ENCODE results near the gene TRIM37.
"Not testable (repeated sequence)": the region's sequence is repeated elsewhere in the genome, so short reads cannot be mapped to it uniquely, and the experiment has no call there.

Gene TRIM37

DNA sequence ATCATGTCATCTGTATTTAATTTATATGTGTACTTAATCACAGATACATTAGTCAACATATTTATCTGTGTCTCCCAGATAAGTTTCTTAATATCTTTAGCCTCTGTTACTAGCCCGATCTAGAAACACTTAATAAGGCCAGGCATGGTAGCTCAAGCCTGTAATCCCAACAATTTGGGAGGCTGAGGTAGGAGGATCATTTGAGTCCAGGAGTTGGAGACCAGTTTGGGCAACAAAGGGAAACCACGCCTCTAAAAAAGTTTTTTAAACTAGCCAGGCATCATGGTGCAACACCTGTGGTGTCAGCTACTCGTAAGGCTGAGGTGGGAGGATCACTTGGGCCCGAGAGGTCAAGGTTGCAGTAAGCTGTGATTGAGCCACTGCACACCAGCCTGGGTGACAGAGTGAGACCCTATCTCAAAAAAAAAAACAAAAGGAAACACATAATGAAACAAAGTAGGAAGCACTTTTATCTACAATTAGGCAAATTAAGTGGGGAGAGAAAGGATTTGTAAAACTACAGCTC is 39.0 kb upstream of the TRIM37 start:
- Histone ChIP-seq H3K36me3 (ENCODE audit: insufficient read depth, low read length) (peaks cover 14% of the 10 kb centered on the region), H3K4me3 (ENCODE audit: low read length) (no peak overlapping the region)
- 95% methylated on average over 4 of the region's 4 CpGs for WGBS

DNA sequence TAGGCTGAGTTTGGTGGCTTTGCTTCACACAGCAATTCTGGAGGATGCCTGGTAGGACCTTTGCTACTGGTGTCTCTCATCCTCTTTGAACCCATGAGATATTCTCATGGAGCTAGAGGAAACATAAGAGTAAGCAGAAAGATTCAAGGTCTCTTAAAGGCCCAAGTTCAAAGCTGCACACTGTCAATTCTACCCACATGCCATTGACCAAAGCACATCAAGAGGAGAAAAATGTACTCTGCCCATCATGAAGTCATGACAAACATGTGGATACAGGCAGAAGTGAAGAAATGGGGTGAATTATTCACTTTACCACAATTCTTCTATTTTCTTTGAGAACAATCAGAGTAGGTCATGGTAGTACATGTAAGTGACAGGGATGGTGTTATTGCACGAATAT is 35.2 kb upstream of the TRIM37 start:
- Histone ChIP-seq H3K27me3 (ENCODE audit: insufficient read depth, low read length) (no peaks in the 10 kb centered on the region), H3K9ac (ENCODE audit: low read depth, low read length) (no peak overlapping the region), H3K4me1 (ENCODE audit: insufficient read depth, low read length) (no peaks in the 10 kb centered on the region), H3K4me3 (ENCODE audit: low read length) (no peak overlapping the region), H3K9me3 (ENCODE audit: insufficient read depth, low read depth, low read length) (no peaks in the 10 kb centered on the region), H3K36me3 (ENCODE audit: insufficient read depth, low read length) (peaks cover 11% of the 10 kb centered on the region), H3K27ac (ENCODE audit: low read depth, low read length) (no peak overlapping the region)
- WGBS, result 93% methylated on average over 1 of the region's 1 CpG

More for the DNA sequence above, 39.0 kb upstream of the TRIM37 start:
- H3K9me3 ChIP-seq (ENCODE audit: insufficient read depth, low read depth, low read length), result no peaks in the 10 kb centered on the region
- no peak overlapping the region for H3K9ac ChIP-seq (ENCODE audit: low read depth, low read length)
- no peaks in the 10 kb centered on the region for H3K27me3 ChIP-seq (ENCODE audit: insufficient read depth, low read length)
- no peaks in the 10 kb centered on the region for H3K4me1 ChIP-seq (ENCODE audit: insufficient read depth, low read length)
- no peak overlapping the region for H3K27ac ChIP-seq (ENCODE audit: low read depth, low read length)

DNA sequence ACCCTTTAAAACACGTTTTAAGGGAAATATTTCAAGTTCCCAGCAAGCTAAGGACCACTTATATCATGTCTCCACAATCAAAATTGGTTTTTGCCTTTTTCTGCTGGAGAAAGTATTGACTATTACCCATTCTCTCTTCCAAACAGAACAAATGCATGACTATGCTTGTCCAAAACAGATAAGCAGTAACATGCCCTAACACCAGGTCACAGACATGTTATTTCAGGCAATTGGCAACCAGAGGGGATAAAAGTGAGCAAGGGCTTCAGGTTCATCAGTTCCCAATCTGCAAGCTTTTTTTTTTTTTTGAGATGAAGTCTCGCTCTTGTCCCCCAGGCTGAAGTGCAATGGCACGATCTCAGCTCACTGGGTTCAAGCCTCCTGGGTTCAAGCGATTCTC is 33.3 kb upstream of the TRIM37 start:
- H3K36me3 ChIP-seq (ENCODE audit: insufficient read depth, low read length), result peaks cover 6% of the 10 kb centered on the region
- no peak overlapping the region for H3K4me3 ChIP-seq (ENCODE audit: low read length)
- WGBS, result 96% methylated on average over 4 of the region's 4 CpGs
- H3K9me3 ChIP-seq (ENCODE audit: insufficient read depth, low read depth, low read length), result no peaks in the 10 kb centered on the region
- no peak overlapping the region for H3K9ac ChIP-seq (ENCODE audit: low read depth, low read length)
- no peaks in the 10 kb centered on the region for H3K4me1 ChIP-seq (ENCODE audit: insufficient read depth, low read length)
- H3K27me3 ChIP-seq (ENCODE audit: insufficient read depth, low read length), result no peaks in the 10 kb centered on the region
- no peak overlapping the region for H3K27ac ChIP-seq (ENCODE audit: low read depth, low read length)

DNA sequence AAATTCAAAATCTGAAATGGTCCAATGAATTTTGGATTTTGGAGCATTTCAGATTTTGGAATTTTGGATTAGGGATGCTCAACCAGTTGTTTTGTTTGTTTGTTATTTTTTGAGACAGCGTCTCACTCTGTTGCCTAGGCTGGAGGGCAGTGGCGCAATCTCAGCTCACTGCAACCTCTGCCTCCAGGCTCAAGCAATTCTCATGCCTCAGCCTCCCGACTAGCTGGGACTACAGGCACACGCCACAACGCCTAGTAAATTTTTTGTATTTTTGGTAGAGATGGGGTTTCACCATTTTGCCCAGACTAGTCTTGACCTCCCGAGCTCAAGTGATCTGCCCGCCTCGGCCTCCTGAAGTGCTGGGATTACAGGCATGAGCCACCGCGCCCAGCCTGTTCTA is 31.7 kb upstream of the TRIM37 start:
- H3K27ac ChIP-seq (ENCODE audit: low read depth, low read length); H3K9me3 ChIP-seq (ENCODE audit: insufficient read depth, low read depth, low read length); H3K36me3 ChIP-seq (ENCODE audit: insufficient read depth, low read length); H3K4me3 ChIP-seq (ENCODE audit: low read length); H3K9ac ChIP-seq (ENCODE audit: low read depth, low read length); H3K27me3 ChIP-seq (ENCODE audit: insufficient read depth, low read length); H3K4me1 ChIP-seq (ENCODE audit: insufficient read depth, low read length): not testable (repeated sequence)
- WGBS, result 96% methylated on average over 10 of the region's 10 CpGs

DNA sequence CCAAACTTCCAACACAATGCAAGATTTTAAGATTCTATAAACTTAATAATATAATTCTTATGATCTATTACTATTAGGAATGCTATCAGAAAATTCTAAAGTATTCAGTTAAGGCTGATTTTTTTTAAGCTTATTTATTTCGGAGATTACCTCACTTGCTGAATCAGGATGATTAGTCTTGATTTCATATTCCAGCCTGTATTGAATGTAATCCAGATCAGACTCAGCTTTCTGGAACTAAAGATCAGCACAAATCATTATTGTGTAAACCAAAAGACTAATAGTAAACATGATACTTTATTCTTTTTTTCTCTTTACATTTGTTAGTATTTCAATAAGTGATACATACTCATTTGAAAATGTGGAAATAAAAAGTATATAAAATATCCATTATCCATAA is 24.5 kb upstream of the TRIM37 start:
- WGBS, result 75% methylated on average over 1 of the region's 1 CpG
- H3K9me3 ChIP-seq (ENCODE audit: insufficient read depth, low read depth, low read length), result no peaks in the 10 kb centered on the region
- H3K27me3 ChIP-seq (ENCODE audit: insufficient read depth, low read length), result no peaks in the 10 kb centered on the region

DNA sequence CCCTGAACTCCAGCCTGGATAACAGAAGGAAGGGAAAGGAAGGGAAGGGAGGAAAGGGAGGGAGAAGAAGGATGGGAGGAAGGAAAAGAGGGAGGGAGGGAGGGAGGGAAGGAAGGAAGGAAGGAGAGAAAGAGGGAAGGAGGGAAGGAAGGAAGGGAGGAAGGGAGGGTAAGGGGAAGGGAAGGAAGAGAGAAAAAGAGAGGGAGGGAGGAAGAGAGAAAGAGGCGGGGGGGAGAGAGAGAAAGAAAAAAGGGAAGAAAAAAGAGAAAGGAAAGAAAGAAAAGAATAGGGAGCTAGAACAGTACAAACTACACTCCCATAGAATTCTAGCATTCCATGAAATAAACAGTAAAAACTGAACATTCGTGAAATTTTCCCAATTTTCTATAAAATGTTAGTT is 23.1 kb upstream of the TRIM37 start:
- Histone ChIP-seq H3K9me3 (ENCODE audit: insufficient read depth, low read depth, low read length) (no peaks in the 10 kb centered on the region), H3K4me3 (ENCODE audit: low read length) (no peak overlapping the region), H3K9ac (ENCODE audit: low read depth, low read length) (no peak overlapping the region), H3K4me1 (ENCODE audit: insufficient read depth, low read length) (no peaks in the 10 kb centered on the region), H3K27me3 (ENCODE audit: insufficient read depth, low read length) (no peaks in the 10 kb centered on the region), H3K27ac (ENCODE audit: low read depth, low read length) (no peak overlapping the region), H3K36me3 (ENCODE audit: insufficient read depth, low read length) (peaks cover 40% of the 10 kb centered on the region)
- 91% methylated on average over 1 of the region's 2 CpGs for WGBS

More for the DNA sequence above, 24.5 kb upstream of the TRIM37 start:
- Histone ChIP-seq H3K4me1 (ENCODE audit: insufficient read depth, low read length) (no peaks in the 10 kb centered on the region), H3K9ac (ENCODE audit: low read depth, low read length) (no peak overlapping the region), H3K4me3 (ENCODE audit: low read length) (no peak overlapping the region), H3K27ac (ENCODE audit: low read depth, low read length) (no peak overlapping the region), H3K36me3 (ENCODE audit: insufficient read depth, low read length) (peaks cover 39% of the 10 kb centered on the region)

DNA sequence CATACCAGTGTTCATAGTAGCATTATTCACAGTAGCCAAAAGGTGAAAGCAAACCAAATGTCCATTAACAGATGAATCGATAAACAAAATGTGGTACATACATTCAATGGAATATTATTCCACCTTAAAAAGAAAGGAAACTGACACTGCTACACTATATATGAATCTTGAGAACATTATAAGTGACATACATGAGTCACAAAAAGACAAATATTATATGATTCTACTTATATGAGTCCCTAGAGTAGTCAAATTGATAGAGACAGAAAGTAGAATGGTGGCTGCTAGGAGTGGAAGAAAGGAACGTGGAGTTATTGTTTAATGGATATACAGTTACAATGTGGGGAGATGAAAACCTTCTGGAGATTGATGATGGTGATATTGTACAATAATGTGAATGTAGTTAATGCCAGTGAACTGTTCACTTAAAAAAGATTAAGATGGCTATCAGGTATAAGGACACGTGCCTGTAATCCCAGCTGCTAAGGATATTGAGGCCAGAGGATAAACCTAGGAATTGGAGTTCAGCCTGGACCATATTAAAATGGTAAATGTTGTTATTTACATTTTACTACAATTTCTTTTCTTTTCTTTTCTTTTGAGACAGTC is 20.2 kb upstream of the TRIM37 start:
- peaks cover 60% of the 10 kb centered on the region for H3K36me3 ChIP-seq (ENCODE audit: insufficient read depth, low read length)
- 84% methylated on average over 3 of the region's 3 CpGs for WGBS
- no peak overlapping the region for H3K27ac ChIP-seq (ENCODE audit: low read depth, low read length)
- no peaks in the 10 kb centered on the region for H3K9me3 ChIP-seq (ENCODE audit: insufficient read depth, low read depth, low read length)
- H3K27me3 ChIP-seq (ENCODE audit: insufficient read depth, low read length), result no peaks in the 10 kb centered on the region
- no peaks in the 10 kb centered on the region for H3K4me1 ChIP-seq (ENCODE audit: insufficient read depth, low read length)
- H3K9ac ChIP-seq (ENCODE audit: low read depth, low read length), result no peak overlapping the region
- H3K4me3 ChIP-seq (ENCODE audit: low read length), result no peak overlapping the region

DNA sequence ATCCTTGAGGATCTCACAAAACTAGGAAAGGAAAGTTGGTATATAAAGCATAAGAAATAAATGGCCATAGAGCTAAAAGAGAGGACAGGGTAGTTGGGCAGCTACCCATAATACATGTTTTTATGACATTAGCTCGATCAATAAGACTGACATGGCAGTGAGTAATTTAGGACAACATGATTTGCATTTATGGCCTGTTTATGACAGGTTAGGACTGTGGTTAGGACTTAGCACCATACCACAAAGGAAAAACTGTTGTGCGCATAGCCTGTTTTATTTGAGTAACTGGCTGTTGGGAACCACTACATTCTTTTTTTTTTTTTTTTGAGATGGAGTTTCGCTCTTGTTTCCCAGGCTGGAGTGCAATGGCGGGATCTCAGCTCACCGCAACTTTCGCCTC is 18.0 kb upstream of the TRIM37 start:
- H3K36me3 ChIP-seq (ENCODE audit: insufficient read depth, low read length), result peaks cover 58% of the 10 kb centered on the region
- H3K4me3 ChIP-seq (ENCODE audit: low read length), result no peak overlapping the region
- no peaks in the 10 kb centered on the region for H3K27me3 ChIP-seq (ENCODE audit: insufficient read depth, low read length)
- H3K27ac ChIP-seq (ENCODE audit: low read depth, low read length), result no peak overlapping the region
- H3K9me3 ChIP-seq (ENCODE audit: insufficient read depth, low read depth, low read length), result no peaks in the 10 kb centered on the region
- H3K4me1 ChIP-seq (ENCODE audit: insufficient read depth, low read length), result no peaks in the 10 kb centered on the region
- 89% methylated on average over 5 of the region's 6 CpGs for WGBS
- H3K9ac ChIP-seq (ENCODE audit: low read depth, low read length), result no peak overlapping the region

DNA sequence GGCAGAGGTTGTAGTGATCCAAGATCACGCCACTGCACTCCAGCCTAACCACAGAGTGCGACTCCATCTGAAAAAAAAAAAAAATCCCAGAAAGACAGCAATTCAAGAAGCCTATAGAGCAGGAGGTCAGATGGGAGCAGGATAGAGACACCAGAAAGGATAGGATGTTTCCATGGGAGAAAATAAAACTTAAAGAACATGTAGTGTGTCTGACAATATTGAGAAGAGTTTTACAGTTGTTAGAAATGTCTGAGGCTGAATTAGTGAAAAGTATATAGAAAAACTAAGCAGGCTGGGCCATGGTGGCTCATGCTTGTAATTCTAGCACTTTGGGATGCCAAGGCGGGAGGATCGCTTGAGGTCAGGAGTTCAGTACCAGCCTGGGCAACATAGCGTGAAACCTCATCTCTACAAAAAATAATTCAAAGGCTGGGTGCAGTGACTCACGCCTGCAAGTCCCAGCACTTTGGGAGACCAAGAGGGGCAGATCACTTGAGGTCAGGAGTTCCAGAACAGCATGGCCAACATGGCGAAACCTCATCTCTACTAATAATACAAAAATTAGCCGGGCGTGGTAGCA is 15.3 kb upstream of the TRIM37 start:
- WGBS, result 96% methylated on average over 9 of the region's 9 CpGs
- H3K36me3 ChIP-seq (ENCODE audit: insufficient read depth, low read length), result peaks cover 68% of the 10 kb centered on the region
- H3K4me1 ChIP-seq (ENCODE audit: insufficient read depth, low read length), result no peaks in the 10 kb centered on the region

DNA sequence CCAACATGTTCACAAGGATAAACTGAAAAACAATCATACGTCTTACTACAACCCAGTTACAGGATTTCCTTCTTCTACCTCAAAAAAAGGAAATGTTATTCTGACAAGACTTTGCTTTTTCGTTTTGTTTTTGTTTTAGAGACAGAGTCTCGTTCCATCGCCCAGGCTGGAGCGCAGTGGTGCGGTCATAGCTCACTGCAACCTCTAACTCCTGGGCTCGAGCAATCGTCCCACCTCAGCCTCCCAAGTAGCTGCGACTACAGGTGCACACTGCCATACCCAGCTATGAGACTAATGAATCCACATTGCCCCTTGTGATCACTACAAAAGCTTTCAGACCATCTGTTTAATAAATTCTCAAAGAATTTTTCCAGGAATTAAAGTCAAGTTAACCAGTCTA is 8.8 kb upstream of the TRIM37 start:
- Histone ChIP-seq H3K9me3 (ENCODE audit: insufficient read depth, low read depth, low read length) (no peaks in the 10 kb centered on the region), H3K27me3 (ENCODE audit: insufficient read depth, low read length) (no peaks in the 10 kb centered on the region), H3K4me3 (ENCODE audit: low read length) (no peak overlapping the region), H3K4me1 (ENCODE audit: insufficient read depth, low read length) (no peaks in the 10 kb centered on the region), H3K9ac (ENCODE audit: low read depth, low read length) (no peak overlapping the region), H3K36me3 (ENCODE audit: insufficient read depth, low read length) (peaks cover 81% of the 10 kb centered on the region), H3K27ac (ENCODE audit: low read depth, low read length) (no peak overlapping the region)
- 97% methylated on average over 9 of the region's 9 CpGs for WGBS

More for the DNA sequence above, 15.3 kb upstream of the TRIM37 start:
- Histone ChIP-seq H3K9ac (ENCODE audit: low read depth, low read length) (no peak overlapping the region; the same call in 1 of the 2 replicates), H3K27me3 (ENCODE audit: insufficient read depth, low read length) (no peaks in the 10 kb centered on the region), H3K9me3 (ENCODE audit: insufficient read depth, low read depth, low read length) (no peaks in the 10 kb centered on the region), H3K27ac (ENCODE audit: low read depth, low read length) (no peak overlapping the region), H3K4me3 (ENCODE audit: low read length) (no peak overlapping the region)

DNA sequence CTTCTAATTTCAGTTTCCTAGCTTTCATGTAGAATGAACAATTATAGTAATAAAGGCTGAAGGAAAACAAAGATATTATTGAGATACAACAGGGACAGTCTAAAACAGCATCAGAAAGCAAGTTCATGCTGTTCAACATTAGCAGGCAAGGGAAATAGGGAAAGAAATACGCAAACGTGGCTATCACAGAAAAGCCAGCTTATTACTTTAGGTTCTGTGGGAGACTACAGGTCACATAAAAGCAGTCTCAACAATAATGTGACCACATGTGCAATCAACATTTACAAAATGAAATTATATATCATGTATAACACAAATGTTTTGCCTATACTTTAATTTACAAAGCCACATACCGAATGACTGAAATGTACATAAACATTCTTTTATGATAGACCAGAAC is 4.9 kb upstream of the TRIM37 start:
- Histone ChIP-seq H3K4me3 (ENCODE audit: low read length) (no peak overlapping the region), H3K27me3 (ENCODE audit: insufficient read depth, low read length) (no peaks in the 10 kb centered on the region), H3K4me1 (ENCODE audit: insufficient read depth, low read length) (no peaks in the 10 kb centered on the region), H3K9me3 (ENCODE audit: insufficient read depth, low read depth, low read length) (no peaks in the 10 kb centered on the region), H3K9ac (ENCODE audit: low read depth, low read length) (no peak overlapping the region), H3K27ac (ENCODE audit: low read depth, low read length) (no peak overlapping the region), H3K36me3 (ENCODE audit: insufficient read depth, low read length) (peaks cover 53% of the 10 kb centered on the region)
- WGBS, result 95% methylated on average over 2 of the region's 3 CpGs

DNA sequence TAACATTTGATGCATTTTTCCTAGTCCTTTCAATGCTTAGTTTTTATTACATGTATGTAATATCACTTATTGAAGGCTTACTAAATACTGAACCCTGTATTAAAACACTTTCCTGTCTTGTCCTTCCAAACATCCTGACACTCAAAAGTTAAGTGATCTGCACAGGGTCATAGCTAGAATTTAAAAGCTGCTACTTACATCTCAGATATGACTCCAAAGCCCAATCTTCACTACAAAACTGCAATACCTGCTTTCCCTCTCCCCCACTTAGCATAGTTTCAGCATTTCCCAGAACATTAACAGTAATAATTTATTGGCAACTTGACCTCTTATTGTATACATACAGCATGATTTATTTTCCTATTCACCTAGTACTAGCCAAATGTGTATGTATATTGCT is 4.3 kb upstream of the TRIM37 start:
- no peak overlapping the region for H3K9ac ChIP-seq (ENCODE audit: low read depth, low read length)
- no peaks in the 10 kb centered on the region for H3K27me3 ChIP-seq (ENCODE audit: insufficient read depth, low read length)
- H3K4me1 ChIP-seq (ENCODE audit: insufficient read depth, low read length), result no peaks in the 10 kb centered on the region
- no peak overlapping the region for H3K4me3 ChIP-seq (ENCODE audit: low read length)
- no peak overlapping the region for H3K27ac ChIP-seq (ENCODE audit: low read depth, low read length)
- no peaks in the 10 kb centered on the region for H3K9me3 ChIP-seq (ENCODE audit: insufficient read depth, low read depth, low read length)
- peaks cover 47% of the 10 kb centered on the region for H3K36me3 ChIP-seq (ENCODE audit: insufficient read depth, low read length)

Data from HUES64 (cell line).